ENCODE results near the gene ARL2.
A peak's percentile ranks its signal among the peaks of the same experiment; 100 is the strongest.

ARL2 gene

GRCh38 chr11:65051398-65051858 lies 37.5 kb downstream of the ARL2 start:
- DNase-seq = no peak

- DNase-seq = no peak
Observed at GRCh38 chr11:65053827-65054508, 40.0 kb downstream of the ARL2 start.

GRCh38 chr11:65055538-65055937 lies 41.6 kb downstream of the ARL2 start:
- DNase-seq = no peak

GRCh38 chr11:65056999-65057398 lies 43.0 kb downstream of the ARL2 start:
- DNase-seq = no peak

GRCh38 chr11:65057526-65057925 lies 43.6 kb downstream of the ARL2 start:
- DNase-seq = no peak

- no peak for DNase-seq
Observed at GRCh38 chr11:65058012-65058411, 44.1 kb downstream of the ARL2 start.

- DNase-seq = no peak
Observed at GRCh38 chr11:65058419-65059054, 44.6 kb downstream of the ARL2 start, which contains the start of gene NAALADL1. Gene NAALADL1, minus strand, starts transcription at chr11:65058553. Its CDS starts 32 bp downstream, at chr11:65058521.

GRCh38 chr11:65059523-65059922 lies 45.6 kb downstream of the ARL2 start:
- DNase-seq = no peak

GRCh38 chr11:65059959-65060824 lies 46.2 kb downstream of the ARL2 start:
- DNase-seq = peak; percentile 44

- peak; percentile 37 for DNase-seq
Observed at GRCh38 chr11:65060913-65061408, 47.0 kb downstream of the ARL2 start.

GRCh38 chr11:65063532-65063931 lies 49.6 kb downstream of the ARL2 start:
- no peak for DNase-seq

GRCh38 chr11:65064847-65065240 lies 50.9 kb downstream of the ARL2 start:
- no peak for DNase-seq

- DNase-seq = no peak
Observed at GRCh38 chr11:65065851-65066250, 51.9 kb downstream of the ARL2 start.

GRCh38 chr11:65066315-65066714 lies 52.4 kb downstream of the ARL2 start:
- DNase-seq = no peak

GRCh38 chr11:65066805-65067291 lies 52.9 kb downstream of the ARL2 start:
- DNase-seq = no peak

- DNase-seq = no peak
Observed at GRCh38 chr11:65067446-65067845, 53.5 kb downstream of the ARL2 start.

- DNase-seq = peak; percentile 52
Observed at GRCh38 chr11:65069217-65069616, 55.3 kb downstream of the ARL2 start.

Data from DMS53 (cell line).